IPS-18c (cell line): ENCODE data around the gene MRPL45.

Source experiments
- H3K4me3 ChIP-seq: 2 replicates; pipeline ENCODE4 v1.7.0; 2013; ENCODE audit warnings: low read depth, mild to moderate bottlenecking, low read length, moderate library complexity; ENCODE audit not compliant: insufficient read depth
- H3K9me3 ChIP-seq: one replicate; pipeline ENCODE4 v1.6.1; 2013; ENCODE audit warnings: mild to moderate bottlenecking, low read length, moderate library complexity; ENCODE audit not compliant: control insufficient read depth, insufficient read depth

The MRPL45 gene

GRCh38 chr17:38338535-38338934 is 41.6 kb downstream of the MRPL45 start:
- H3K4me3 ChIP-seq = no peak overlapping the region
- no peaks in the 10 kb centered on the region for H3K9me3 ChIP-seq

GRCh38 chr17:38339891-38340290 is 42.9 kb downstream of the MRPL45 start:
- Histone ChIP-seq H3K4me3 (no peak overlapping the region), H3K9me3 (no peaks in the 10 kb centered on the region)

- Histone ChIP-seq H3K9me3 (no peaks in the 10 kb centered on the region), H3K4me3 (no peak overlapping the region)
Observed at GRCh38 chr17:38341035-38341721, 44.2 kb downstream of the MRPL45 start.

GRCh38 chr17:38342886-38343607 is 46.1 kb downstream of the MRPL45 start:
- Histone ChIP-seq H3K4me3 (no peak overlapping the region), H3K9me3 (no peaks in the 10 kb centered on the region)

DNA sequence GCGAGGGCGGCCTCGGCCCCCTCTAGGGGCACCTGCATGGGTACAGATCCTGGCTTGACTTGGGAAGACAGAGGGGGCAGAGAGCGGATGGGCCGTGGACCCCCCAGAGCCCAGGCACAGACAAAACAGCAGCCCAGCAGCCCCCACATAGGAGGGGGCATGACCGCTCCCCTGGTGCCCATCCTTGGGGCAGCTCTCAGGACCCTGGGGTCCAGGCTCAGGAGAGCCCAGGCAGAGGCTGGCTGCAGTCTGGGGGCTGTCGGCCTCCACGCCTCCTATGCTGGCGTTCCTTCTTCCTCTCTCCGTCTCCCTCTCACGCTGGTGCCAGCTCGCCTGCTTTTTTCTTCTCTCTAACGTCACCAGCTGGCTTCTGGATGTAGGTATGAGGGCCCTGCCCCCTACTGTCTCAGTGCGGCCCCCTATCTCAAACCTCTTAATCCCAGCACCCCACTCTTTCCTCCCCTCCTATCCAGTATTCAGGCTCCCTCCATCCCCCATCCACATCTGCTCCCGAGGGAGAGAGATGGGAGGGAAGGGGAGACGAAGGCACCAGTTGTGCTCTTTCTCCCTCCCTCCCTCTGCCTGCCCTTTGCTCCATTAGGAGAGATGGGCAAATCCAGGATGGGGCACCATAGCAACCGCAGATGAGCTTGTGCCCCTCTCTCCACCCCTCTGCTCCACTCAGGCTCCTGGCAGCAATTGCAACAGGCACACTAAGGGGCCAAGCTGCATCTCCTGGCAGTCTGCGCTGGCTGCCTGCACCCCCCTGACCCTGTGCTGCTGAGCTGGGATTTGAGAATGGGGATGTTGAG is 46.8 kb downstream of the MRPL45 start, which contains the start of gene GPR179:
GPR179 (minus strand) TSS at position 349 of the 812 bp plus-strand sequence; CDS start at position 182, 167 bp downstream.
- Histone ChIP-seq H3K4me3 (no peak within 1 kb of the TSS), H3K9me3 (no peaks in the 10 kb centered on the region)

DNA sequence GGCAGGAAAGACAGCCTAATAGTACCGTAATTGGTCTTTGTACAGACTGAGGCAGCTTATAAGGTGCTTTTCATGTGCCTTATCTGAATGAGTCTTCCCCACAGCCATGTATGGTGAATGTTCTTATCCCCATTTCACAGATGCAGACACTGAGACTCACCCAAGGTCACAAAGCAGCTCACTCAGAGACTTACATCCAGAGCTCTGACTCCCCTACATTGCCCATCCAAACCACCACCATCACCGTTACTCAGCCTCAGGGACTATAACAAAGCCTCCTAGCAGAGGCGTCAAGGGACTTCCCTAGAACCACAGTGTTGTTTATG is 47.4 kb downstream of the MRPL45 start:
- no peak overlapping the region for H3K4me3 ChIP-seq
- no peaks in the 10 kb centered on the region for H3K9me3 ChIP-seq

DNA sequence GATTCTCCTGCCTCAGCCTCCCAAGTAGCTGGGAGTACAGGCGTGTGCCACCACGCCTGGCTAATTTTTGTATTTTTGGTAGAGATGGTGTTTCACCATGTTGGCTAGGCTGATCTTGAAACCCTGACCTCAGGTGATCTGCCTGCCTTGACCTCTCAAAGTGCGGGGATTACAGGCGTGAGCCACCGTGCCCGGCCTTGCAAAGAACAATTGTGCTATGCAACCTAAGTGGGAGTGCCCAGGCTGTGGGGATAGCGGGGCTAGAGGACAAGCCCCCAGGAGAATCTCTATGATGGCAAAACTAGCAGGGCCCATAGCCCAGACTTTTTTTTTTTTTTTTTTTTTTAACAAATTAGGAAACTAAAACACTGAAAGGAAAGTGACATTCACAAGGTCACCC is 48.8 kb downstream of the MRPL45 start:
- Histone ChIP-seq H3K4me3 (no peak overlapping the region), H3K9me3 (no peaks in the 10 kb centered on the region)

GRCh38 chr17:38349097-38349730 is 52.2 kb downstream of the MRPL45 start:
- Histone ChIP-seq H3K9me3 (no peaks in the 10 kb centered on the region), H3K4me3 (no peak overlapping the region)

DNA sequence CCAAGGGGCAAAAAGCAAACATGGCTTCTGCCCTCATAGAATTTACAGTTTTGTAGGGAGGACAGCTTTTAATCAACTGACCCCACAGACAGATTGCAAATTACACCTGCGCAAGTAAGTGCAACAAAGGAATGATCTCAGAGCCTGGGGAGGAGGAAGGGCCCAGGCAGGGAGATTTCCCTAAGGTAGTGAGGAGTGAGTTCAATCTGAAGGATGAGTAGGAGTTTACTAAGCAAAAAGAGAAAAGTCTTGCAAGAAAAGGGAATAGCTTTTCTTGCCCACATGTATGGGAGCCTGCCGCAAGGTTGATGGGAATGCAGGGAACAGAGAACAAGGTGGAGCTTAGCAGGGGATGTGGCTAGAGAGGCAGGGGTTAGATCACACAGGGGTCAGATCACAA is 53.1 kb downstream of the MRPL45 start:
- H3K9me3 ChIP-seq = no peaks in the 10 kb centered on the region
- no peak overlapping the region for H3K4me3 ChIP-seq

- Histone ChIP-seq H3K9me3 (no peaks in the 10 kb centered on the region), H3K4me3 (peak within 1 kb of the TSS; percentile 81)
Observed at GRCh38 chr17:38351412-38352222, 54.6 kb downstream of the MRPL45 start, which contains the start of gene SOCS7. Gene SOCS7, plus strand, starts transcription at chr17:38351844. Its CDS starts 209 bp downstream, at chr17:38352053.

- Histone ChIP-seq H3K4me3 (peak overlapping the region; percentile 81), H3K9me3 (no peaks in the 10 kb centered on the region)
Observed at GRCh38 chr17:38352245-38353085, 55.5 kb downstream of the MRPL45 start.

GRCh38 chr17:38353086-38353604 is 56.2 kb downstream of the MRPL45 start:
- no peaks in the 10 kb centered on the region for H3K9me3 ChIP-seq
- H3K4me3 ChIP-seq = peak overlapping the region; percentile 81; the same call in 1 of the 2 replicates

GRCh38 chr17:38353668-38354067 is 56.7 kb downstream of the MRPL45 start:
- no peak overlapping the region for H3K4me3 ChIP-seq
- H3K9me3 ChIP-seq = no peaks in the 10 kb centered on the region

GRCh38 chr17:38354466-38354865 is 57.5 kb downstream of the MRPL45 start:
- Histone ChIP-seq H3K9me3 (no peaks in the 10 kb centered on the region), H3K4me3 (no peak overlapping the region)

DNA sequence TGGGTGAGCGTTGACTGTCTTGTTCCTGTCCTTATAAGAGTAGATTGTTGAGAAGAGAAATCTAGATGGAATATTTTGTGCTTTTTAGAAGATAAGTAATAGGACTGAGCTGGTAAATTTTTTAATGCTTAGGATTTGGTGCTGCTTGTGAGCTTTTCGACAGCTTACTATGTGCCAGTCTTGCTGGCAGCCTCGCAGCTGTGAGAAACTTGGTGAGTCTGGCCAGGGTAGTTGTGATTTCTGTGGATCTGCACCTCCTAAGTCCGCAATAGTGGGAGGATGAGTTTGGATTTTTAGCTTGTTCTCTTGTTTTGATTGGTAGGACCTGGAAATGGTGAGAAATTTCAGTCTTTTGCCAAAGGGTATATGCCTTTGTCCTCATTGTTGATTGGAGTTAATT is 58.3 kb downstream of the MRPL45 start:
- H3K9me3 ChIP-seq = no peaks in the 10 kb centered on the region
- no peak overlapping the region for H3K4me3 ChIP-seq
